Peyer's patch (tissue), 4 donors: ENCODE results near the gene ADAM12.

Source experiments
- CTCF ChIP-seq, 6 experiments: fragments of 450-650 bp in 4 of 6; fragments of 200-600 bp in 2 of 6; sonication (generic) in 1 of 6; IDR thresholded peaks; one replicate each; pipeline ENCODE4 v1.5.1; 2017 to 2019; ENCODE audit warnings: antibody characterized with exemption in 6 of 6, mild to moderate bottlenecking in 3 of 6, moderate library complexity in 1 of 6
- POLR2A ChIP-seq, 2 donors: fragments of 450-650 bp; IDR thresholded peaks; one replicate each; pipeline ENCODE4 v1.5.1; 2017; ENCODE audit warnings: antibody characterized with exemption in 2 of 2, mild to moderate bottlenecking in 2 of 2, moderate library complexity in 2 of 2

- TF ChIP-seq CTCF (IDR thresholded peaks at IDR 0.05) = no peak
- no peak for TF ChIP-seq POLR2A (IDR thresholded peaks at IDR 0.05)
These were observed 148.4 kb downstream of the ADAM12 start for GRCh38 chr10:126239844-126240243.
